SK-N-SH (cell line): Measurements from ENCODE around the gene ARAF. TPM values are rescaled to one million over a fixed set of nuclear protein-coding genes. Genes with fewer than 3 reads are reported as not detected.

Experiments used
- CTCF ChIA-PET: fragments of 300-600, 350-600 bp; formaldehyde crosslinking; extraction: SDS; loops from one replicate; lab custom pipeline; 2021; lab: Yijun Ruan, JAX
- POLR2A ChIA-PET: fragments of 350-600 bp; sonication (Branson Sonifier 250); formaldehyde crosslinking; extraction: SDS; loops from one replicate; lab custom pipeline; 2020; ENCODE audit warnings: antibody characterized with exemption, inconsistent platforms; lab: Yijun Ruan, JAX
- DNase-seq: peaks from one replicate; pipeline ENCODE4 v3.0.0; 2012
- H2AFZ ChIP-seq: fragments of 200-600 bp; sonication (generic); 2 replicates; pipeline ENCODE4 v1.8.1; 2016; ENCODE audit warnings: antibody characterized with exemption, mild to moderate bottlenecking, low read depth
- H3F3A ChIP-seq: fragments of 200-600 bp; sonication (generic); replicated peaks from 2 replicates; pipeline ENCODE3; 2016; ENCODE audit warnings: antibody characterized with exemption, mild to moderate bottlenecking; ENCODE audit not compliant: insufficient read depth
- H3K27ac ChIP-seq, 2 experiments: fragments of 200-500 bp in 1 of 2; fragments of 200-600 bp in 1 of 2; sonication (Bioruptor generic) in 1 of 2; sonication (generic), shearing (Covaris generic) in 1 of 2; 2 replicates each; pipeline versions ENCODE4 v1.5.1 to v1.6.1; 2014 to 2016; ENCODE audit warnings: low read depth in 2 of 2, inconsistent platforms in 1 of 2, low read length in 1 of 2, mild to moderate bottlenecking in 1 of 2, mixed read lengths in 1 of 2
- H3K27me3 ChIP-seq: fragments of 200-600 bp; sonication (generic), shearing (Covaris generic); 2 replicates; pipeline ENCODE4 v1.6.1; 2016; ENCODE audit warnings: mixed run types; ENCODE audit not compliant: insufficient read depth
- H3K36me3 ChIP-seq, 2 experiments: fragments of 200-500 bp in 1 of 2; fragments of 200-600 bp in 1 of 2; sonication (Bioruptor generic) in 1 of 2; sonication (generic) in 1 of 2; replicated peaks in 1 of 2; 2 replicates each; pipeline versions ENCODE3 to v1.5.1; 2014 to 2016; ENCODE audit warnings: low read length in 1 of 2, mild to moderate bottlenecking in 1 of 2; ENCODE audit not compliant: insufficient read depth in 2 of 2, control insufficient read depth in 1 of 2
- H3K4me1 ChIP-seq, 2 experiments: fragments of 200-500 bp in 1 of 2; fragments of 200-600 bp in 1 of 2; sonication (Bioruptor generic) in 1 of 2; sonication (generic), shearing (Covaris generic) in 1 of 2; 2 replicates each; pipeline versions ENCODE4 v1.5.1 to v1.6.1; 2014 to 2016; ENCODE audit warnings: low read depth in 1 of 2, low read length in 1 of 2, mixed run types in 1 of 2; ENCODE audit not compliant: insufficient read depth in 2 of 2, control insufficient read depth in 1 of 2
- H3K4me2 ChIP-seq: fragments of 200-600 bp; sonication (generic), shearing (Covaris generic); 2 replicates; pipeline ENCODE4 v1.6.1; 2017; ENCODE audit warnings: mixed run types
- H3K4me3 ChIP-seq, 2 experiments: fragments of 200-500 bp in 1 of 2; fragments of 200-600 bp in 1 of 2; sonication (Bioruptor generic) in 1 of 2; sonication (generic), shearing (Covaris generic) in 1 of 2; 2 replicates each; pipeline versions ENCODE4 v1.5.1 to v1.8.1; 2014 to 2016; ENCODE audit warnings: low read depth in 2 of 2, inconsistent platforms in 1 of 2, low read length in 1 of 2, mild to moderate bottlenecking in 1 of 2, mixed read lengths in 1 of 2, moderate library complexity in 1 of 2
- H3K79me2 ChIP-seq: fragments of 200-600 bp; sonication (generic); 2 replicates; pipeline ENCODE4 v1.8.1; 2017; ENCODE audit warnings: mild to moderate bottlenecking; ENCODE audit not compliant: insufficient read depth
- H3K9ac ChIP-seq: fragments of 200-600 bp; sonication (generic); 2 replicates; pipeline ENCODE4 v1.6.1; 2017; ENCODE audit warnings: mixed run types
- H3K9me2 ChIP-seq: fragments of 200-600 bp; sonication (generic); 2 replicates; pipeline ENCODE4 v1.6.1; 2017; ENCODE audit warnings: mixed run types
- H3K9me3 ChIP-seq: fragments of 200-600 bp; sonication (generic); 2 replicates; pipeline ENCODE4 v1.6.1; 2017; ENCODE audit warnings: mixed run types, mild to moderate bottlenecking, moderate library complexity
- H4K20me1 ChIP-seq: fragments of 200-600 bp; sonication (generic); 2 replicates; pipeline ENCODE4 v1.6.1; 2017; ENCODE audit warnings: mild to moderate bottlenecking, mixed run types; ENCODE audit not compliant: insufficient read depth
- EZH2phosphoT487 ChIP-seq: fragments of 200-600 bp; sonication (generic); IDR thresholded peaks from 2 replicates; pipeline ENCODE4 v1.6.1; 2017; ENCODE audit warnings: low read depth, mixed run types, mild to moderate bottlenecking, antibody characterized with exemption, moderate library complexity, borderline replicate concordance
- GABPA ChIP-seq: IDR thresholded peaks from 2 replicates; pipeline ENCODE4 v1.4.0; 2012; ENCODE audit warnings: low read depth, mild to moderate bottlenecking
- IRF3 ChIP-seq: fragments of 150-350 bp; IDR thresholded peaks from 2 replicates; pipeline ENCODE4 v1.6.1; 2016; ENCODE audit warnings: mild to moderate bottlenecking, low read depth, low read length
- MAX ChIP-seq: IDR thresholded peaks from 2 replicates; pipeline ENCODE4 v1.4.0; 2012; ENCODE audit warnings: low read depth
- MXI1 ChIP-seq: IDR thresholded peaks from 2 replicates; pipeline ENCODE4 v1.6.1; 2012; ENCODE audit warnings: mild to moderate bottlenecking, low read depth, low read length, improper control_type of control experiment
- RAD21 ChIP-seq: IDR thresholded peaks from 2 replicates; pipeline ENCODE4 v1.6.1; 2012; ENCODE audit warnings: mild to moderate bottlenecking, low read length
- RCOR1 ChIP-seq: fragments of 150-350 bp; IDR thresholded peaks from 2 replicates; pipeline ENCODE4 v1.6.1; 2017; ENCODE audit warnings: antibody characterized with exemption, low read length
- REST ChIP-seq: IDR thresholded peaks from 2 replicates; pipeline ENCODE4 v1.6.1; 2012; ENCODE audit warnings: mild to moderate bottlenecking, low read depth, low read length, moderate library complexity
- RFX5 ChIP-seq: IDR thresholded peaks from 2 replicates; pipeline ENCODE4 v1.6.1; 2012; ENCODE audit warnings: mild to moderate bottlenecking, improper control_type of control experiment, low read length
- RXRA ChIP-seq: IDR thresholded peaks from 2 replicates; pipeline ENCODE4 v1.4.0; 2012; ENCODE audit warnings: low read depth, mild to moderate bottlenecking, borderline replicate concordance
- SIN3A ChIP-seq: IDR thresholded peaks from 2 replicates; pipeline ENCODE4 v1.6.1; 2012; ENCODE audit warnings: low read depth, mild to moderate bottlenecking, low read length, moderate library complexity, borderline replicate concordance
- SMC3 ChIP-seq: IDR thresholded peaks from 2 replicates; pipeline ENCODE4 v1.6.1; 2012; ENCODE audit warnings: low read depth, low read length, improper control_type of control experiment
- TEAD4 ChIP-seq: IDR thresholded peaks from 2 replicates; pipeline ENCODE4 v1.4.0; 2012; ENCODE audit warnings: mild to moderate bottlenecking, borderline replicate concordance; ENCODE audit not compliant: insufficient read depth
- YY1 ChIP-seq: IDR thresholded peaks from 2 replicates; pipeline ENCODE4 v1.4.0; 2012; ENCODE audit warnings: low read depth, mild to moderate bottlenecking
- ZBTB33 ChIP-seq: IDR thresholded peaks from 2 replicates; pipeline ENCODE4 v1.4.0; 2012; ENCODE audit warnings: low read depth, borderline replicate concordance
- WGBS: methylation state at CpG from one replicate; pipeline ENCODE4 v1.1.6; 2017; ENCODE audit warnings: low lambda C conversion rate; 5-methylcytosine and 5-hydroxymethylcytosine counted together
- polyA plus RNA-seq, 3 experiments: library from polyadenylated mRNA; depleted of rRNA; stranded (reverse); fragments of >200 nt; gene quantifications; 2 replicates each; pipeline ENCODE4 v1.2.3, GENCODE V29; 2012

The ARAF gene
- polyA plus RNA-seq, 1 of the 3 experiments (the other 2 are of a cell fraction): 48.6 TPM

- H3K9ac ChIP-seq: no peak overlapping the region
- no peak overlapping the region for H2AFZ ChIP-seq
- H3K36me3 ChIP-seq: no peaks in the 10 kb centered on the region
- H3K9me2 ChIP-seq: no peaks in the 10 kb centered on the region
- H4K20me1 ChIP-seq: no peaks in the 10 kb centered on the region
- TF ChIP-seq RXRA: no peak
- no peak for TF ChIP-seq TEAD4
- TF ChIP-seq IRF3: no peak
- no peak for TF ChIP-seq EZH2phosphoT487
- no peak for TF ChIP-seq REST
- TF ChIP-seq RFX5: no peak
- no peak for TF ChIP-seq MAX
- no peak for TF ChIP-seq RCOR1
- TF ChIP-seq GABPA: no peak
- TF ChIP-seq ZBTB33: no peak
- no peaks in the 10 kb centered on the region; the same call in 1 of the 2 replicates for H3K27me3 ChIP-seq
- H3K4me3 ChIP-seq: no peak overlapping the region
- POLR2A ChIA-PET: interaction anchor here (0.9 to 1.8 kb wide), 2 partner anchors 12 to 30 kb away, joined by 3 to 5 read pairs; partner anchors contain the start of gene TIMP1
- CTCF ChIA-PET: no interaction called here
- no peak overlapping the region for H3K4me2 ChIP-seq
- no peaks in the 10 kb centered on the region for H3K9me3 ChIP-seq
- H3F3A ChIP-seq: no peaks in the 10 kb centered on the region
- H3K4me1 ChIP-seq: no peaks in the 10 kb centered on the region
- H3K79me2 ChIP-seq: no peaks in the 10 kb centered on the region
- H3K27ac ChIP-seq: no peak overlapping the region
- no peak for DNase-seq
Observed at GRCh38 chrX:47612418-47612817, 51.4 kb downstream of the ARAF start.

- no peak for DNase-seq
- Histone ChIP-seq H3K4me2 (no peak overlapping the region), H3K9me3 (no peaks in the 10 kb centered on the region), H3K79me2 (no peaks in the 10 kb centered on the region), H3K9ac (no peak overlapping the region), H3K27me3 (no peaks in the 10 kb centered on the region; the same call in 1 of the 2 replicates), H3K4me1 (no peaks in the 10 kb centered on the region; a peak in 1 of 4 replicates), H2AFZ (no peak overlapping the region), H4K20me1 (no peaks in the 10 kb centered on the region), H3K27ac (no peak overlapping the region), H3K4me3 (no peak overlapping the region), H3K36me3 (no peaks in the 10 kb centered on the region), H3F3A (no peaks in the 10 kb centered on the region), H3K9me2 (no peaks in the 10 kb centered on the region)
- ChIA-PET CTCF (interaction anchor here (1.3 kb wide), 1 partner anchor 72 kb away, joined by 3 read pairs; no protein-coding TSS in a partner anchor), POLR2A (no interaction called here)
- WGBS: 46% methylated on average over 7 of the region's 8 CpGs
- TF ChIP-seq RAD21: no peak
- no peak for TF ChIP-seq REST
- no peak for TF ChIP-seq GABPA
- no peak for TF ChIP-seq SMC3
- no peak for TF ChIP-seq SIN3A
- TF ChIP-seq MXI1: no peak
- TF ChIP-seq YY1: no peak
Observed at GRCh38 chrX:47613082-47613481, 52.1 kb downstream of the ARAF start.
